Activated CD8-positive, alpha-beta memory T cell treated with anti-CD3 and anti-CD28 coated beads, Interleukin-2, amount 50 U/mL, for 24 hours (primary cell): ENCODE results near the gene RNU2-1.
"Not testable (repeated sequence)": the region's sequence is repeated elsewhere in the genome, so short reads cannot be mapped to it uniquely, and the experiment has no call there.

Source experiments
- DNase-seq: peaks from one replicate; pipeline ENCODE4 v3.0.0-alpha.2; 2020; ENCODE audit errors: extremely low read depth

The RNU2-1 gene

DNA sequence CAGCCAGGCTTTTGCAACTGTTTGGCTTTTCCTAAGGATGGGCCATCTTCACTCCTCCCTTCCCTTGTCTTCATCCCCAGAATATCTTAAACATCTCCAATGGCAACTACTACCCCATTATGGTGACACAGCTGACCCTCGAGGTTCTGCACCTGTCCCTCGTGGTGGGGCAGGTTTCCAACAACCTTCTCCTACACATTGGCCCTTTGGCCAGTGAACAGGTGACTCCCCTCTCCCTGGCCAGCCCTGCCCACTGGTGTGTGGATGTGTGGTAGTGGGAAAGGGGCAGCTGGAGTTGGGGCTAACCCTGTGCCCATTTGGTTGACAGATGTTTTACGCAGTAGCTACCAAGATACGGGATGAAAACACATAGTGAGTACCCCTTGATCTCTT is 17.4 kb downstream of the RNU2-1 start:
- no peak for DNase-seq

- DNase-seq, result no peak
These were observed 18.4 kb downstream of the RNU2-1 start for GRCh38 chr17:43215341-43215740.

GRCh38 chr17:43213545-43213944 is 20.2 kb downstream of the RNU2-1 start:
- no peak for DNase-seq

DNA sequence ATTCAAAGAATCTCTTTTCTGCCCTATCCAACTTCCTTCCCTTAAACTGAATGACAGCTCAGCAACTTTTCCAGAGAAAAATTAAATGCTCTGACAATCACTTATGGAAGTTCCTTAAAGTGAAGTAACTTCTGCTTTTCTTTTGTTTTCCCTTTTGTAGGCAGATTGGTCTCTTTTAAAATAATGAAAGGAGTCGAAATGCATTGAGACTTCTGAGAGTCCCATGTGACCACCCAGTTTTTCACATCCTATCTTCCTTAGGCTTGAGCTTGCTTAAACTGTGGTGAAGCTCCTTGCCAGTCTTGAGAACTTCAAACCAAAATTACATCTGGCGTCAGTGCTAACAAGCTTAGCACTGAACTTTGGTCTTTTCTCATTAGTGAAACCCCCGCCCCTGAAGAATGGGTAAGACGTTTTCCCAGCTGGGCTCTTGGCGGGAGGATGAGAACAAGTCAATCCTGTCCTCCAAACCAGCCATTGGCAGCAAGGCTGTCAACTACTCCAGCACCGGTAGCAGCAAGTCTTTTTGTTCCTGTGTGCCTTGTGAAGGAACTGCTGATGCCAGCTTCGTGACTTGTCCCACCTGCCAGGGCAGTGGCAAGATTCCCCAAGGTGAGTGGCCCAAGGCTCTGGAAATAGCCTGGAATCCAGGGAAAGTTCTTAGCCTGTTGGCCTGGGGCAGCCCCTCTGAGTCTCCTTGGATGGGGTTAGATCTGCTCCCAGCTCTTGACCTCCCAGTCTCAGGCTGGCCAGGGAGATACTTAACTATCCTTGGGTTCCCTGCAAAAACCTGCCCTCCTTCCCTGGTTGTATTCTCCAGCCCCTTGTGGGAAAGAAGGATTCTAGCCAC is 20.9 kb downstream of the RNU2-1 start:
- no peak for DNase-seq

DNA sequence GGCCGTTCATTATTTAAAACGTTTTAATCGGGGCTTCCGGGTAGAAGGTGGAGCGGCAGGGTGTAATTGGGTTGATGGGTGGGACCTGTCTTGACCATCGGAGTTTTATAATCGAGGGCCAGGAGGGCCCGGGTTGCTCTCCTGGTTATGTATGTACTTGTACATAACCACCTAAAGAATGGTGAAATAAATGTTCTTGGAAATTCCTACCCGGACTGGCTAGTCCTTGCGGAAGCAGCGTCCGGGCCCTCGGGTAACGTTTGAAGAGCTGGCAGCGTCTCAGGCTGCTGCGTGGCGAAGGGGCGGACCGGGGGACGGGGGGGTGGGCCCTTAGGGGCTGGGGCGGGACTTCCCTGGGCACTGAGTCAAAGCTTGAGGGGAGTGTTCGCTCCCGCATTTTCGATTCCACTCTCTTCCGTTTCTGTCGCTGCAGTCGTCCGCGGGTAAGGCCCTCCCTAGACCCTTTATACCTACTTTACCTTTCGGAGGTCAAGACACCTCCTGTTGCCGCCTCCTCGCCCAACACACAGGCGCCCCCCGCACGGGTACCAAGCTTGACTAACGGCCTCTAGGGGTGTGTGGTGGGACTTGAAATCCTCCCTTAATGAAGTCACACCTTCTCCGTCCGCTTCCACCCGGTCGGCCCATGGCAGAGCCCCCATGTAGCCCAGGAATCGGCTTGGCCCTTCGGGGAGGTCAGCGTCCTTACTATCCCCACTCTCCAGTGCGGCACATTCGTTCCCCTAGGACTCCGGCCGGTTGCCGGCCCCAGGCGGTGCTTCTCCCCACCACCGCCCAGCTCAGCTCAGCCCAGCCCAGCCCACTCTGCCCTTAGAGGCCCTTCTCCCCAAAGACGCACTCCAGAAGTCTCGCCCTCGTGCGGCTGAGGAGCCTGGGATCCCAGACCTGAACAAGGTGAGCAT is 22.0 kb downstream of the RNU2-1 start, which contains the start of gene TMEM106A:
Gene TMEM106A, plus strand, starts transcription at position 396 of the 923 bp plus-strand sequence. CDS start 1,167 bp downstream, outside the sequence.
- peak; percentile 28 for DNase-seq

DNA sequence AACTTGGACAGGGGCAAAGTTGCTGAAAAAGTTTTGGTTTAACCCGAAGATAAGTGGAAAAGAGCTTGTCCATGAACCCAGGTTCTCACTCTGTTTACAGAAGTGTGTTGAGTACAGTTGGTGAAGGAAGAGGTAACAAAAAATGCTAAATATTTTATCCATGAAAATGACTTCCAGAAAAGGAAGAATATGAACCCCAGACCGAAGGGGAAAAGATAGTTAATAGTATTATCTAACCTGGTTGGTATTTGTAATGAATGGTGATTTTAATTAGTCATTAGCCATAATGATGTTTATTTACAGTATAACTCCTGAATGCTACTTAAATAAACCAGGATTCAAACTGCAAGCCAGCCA is 22.7 kb downstream of the RNU2-1 start:
- DNase-seq, result no peak

DNA sequence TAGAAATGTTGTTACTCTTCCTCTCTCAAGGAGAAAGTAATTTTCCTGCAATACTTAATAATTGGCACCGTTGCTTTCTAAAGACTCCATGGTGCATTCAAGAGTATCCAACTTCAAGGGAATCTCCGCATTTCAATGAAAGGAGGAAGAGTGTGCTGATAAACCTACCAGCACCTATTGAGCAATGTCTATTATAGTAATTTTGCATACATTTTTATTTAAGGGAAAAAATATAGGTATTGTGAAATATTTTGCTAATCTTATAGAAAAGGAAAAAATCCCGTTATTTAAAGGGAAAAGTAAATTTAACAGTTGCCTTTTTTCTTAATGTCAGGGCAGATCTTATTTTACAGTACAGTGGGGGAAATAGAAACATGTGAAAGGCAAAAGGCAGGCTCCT is 23.2 kb downstream of the RNU2-1 start:
- DNase-seq, result no peak

DNA sequence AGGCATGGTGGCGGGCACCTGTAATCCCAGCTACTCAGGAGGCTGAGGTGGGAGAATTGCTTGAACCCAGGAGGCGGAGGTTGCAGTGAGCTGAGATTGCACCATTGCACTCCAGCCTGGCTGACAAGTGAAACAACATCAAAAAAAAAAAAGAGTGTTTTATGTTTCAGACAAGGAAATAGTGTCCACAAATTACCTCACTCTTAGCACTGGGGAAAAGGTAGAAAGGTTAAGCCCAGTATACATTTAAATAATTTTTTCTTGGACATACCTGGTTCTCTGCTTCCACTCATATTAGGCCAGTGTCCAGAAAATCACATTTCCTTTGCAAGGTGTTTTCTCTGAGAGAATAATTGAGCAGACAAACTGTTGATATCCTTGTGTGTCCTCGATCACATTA is 30.8 kb downstream of the RNU2-1 start:
- DNase-seq, result not testable (repeated sequence)

GRCh38 chr17:43200127-43200526 is 33.6 kb downstream of the RNU2-1 start:
- DNase-seq, result no peak

DNA sequence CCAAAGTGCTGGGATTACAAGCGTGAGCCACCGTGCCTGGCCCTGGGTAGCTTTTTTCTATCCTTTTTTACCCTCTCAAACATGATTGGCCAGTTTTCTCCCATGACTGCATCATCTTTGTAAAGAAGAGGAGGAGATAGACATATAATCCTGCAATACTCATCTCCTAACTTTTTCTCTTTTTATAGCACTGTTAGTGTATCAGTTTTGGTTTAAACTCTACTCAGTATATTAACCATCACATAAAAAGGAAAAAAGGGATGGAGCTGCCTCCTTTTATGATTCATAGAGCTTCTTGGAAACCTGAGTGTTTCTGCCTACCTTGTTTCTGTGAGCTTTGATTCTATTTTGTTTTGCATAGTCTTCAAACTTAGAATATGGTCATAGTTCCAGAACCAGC is 34.1 kb downstream of the RNU2-1 start:
- no peak for DNase-seq

DNA sequence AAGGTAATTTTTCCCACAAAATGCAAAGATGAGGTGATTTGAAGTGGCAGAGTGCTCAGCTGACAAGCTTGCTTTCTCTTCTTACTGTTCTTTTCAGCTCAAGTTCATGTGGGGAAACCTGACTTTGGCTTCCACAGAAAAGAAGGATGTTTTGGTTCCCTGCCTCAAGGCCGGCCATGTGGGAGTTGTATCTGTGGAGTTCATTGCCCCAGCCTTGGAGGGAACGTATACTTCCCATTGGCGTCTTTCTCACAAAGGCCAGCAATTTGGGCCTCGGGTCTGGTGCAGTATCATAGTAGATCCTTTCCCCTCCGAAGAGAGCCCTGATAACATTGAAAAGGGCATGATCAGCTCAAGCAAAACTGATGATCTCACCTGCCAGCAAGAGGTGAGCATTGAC is 40.5 kb downstream of the RNU2-1 start:
- DNase-seq, result no peak

DNA sequence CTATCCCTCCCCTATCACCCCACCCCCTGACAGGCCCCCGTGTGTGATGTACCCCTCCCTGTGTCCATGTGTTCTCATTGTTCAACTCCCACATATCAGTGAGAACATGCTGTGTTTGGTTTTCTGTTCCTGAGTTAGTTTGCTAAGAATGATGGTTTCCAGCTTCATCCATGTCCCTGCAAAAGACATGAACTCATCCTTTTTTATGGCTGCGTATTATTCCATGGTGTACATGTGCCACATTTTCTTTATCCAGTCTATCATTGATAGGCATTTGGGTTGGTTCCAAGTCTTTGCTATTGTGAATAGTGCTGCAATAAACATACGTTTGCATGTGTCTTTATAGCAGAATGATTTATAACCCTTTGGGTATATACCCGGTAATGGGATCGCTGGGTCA is 47.1 kb downstream of the RNU2-1 start:
- DNase-seq, result not testable (repeated sequence)

- no peak for DNase-seq
These were observed 49.9 kb downstream of the RNU2-1 start for GRCh38 chr17:43183921-43184320.
